ENCODE results near the gene APCDD1. TPM values are rescaled to one million over a fixed set of nuclear protein-coding genes. Genes with fewer than 3 reads are reported as not detected.
"Not testable (repeated sequence)": the region's sequence is repeated elsewhere in the genome, so short reads cannot be mapped to it uniquely, and the experiment has no call there.

Gene APCDD1
- total RNA-seq, 1 experiment from 2014 or later: 355 TPM

- no peaks in the 10 kb centered on the region for H3K27me3 ChIP-seq (replicated peaks; ENCODE audit: insufficient read depth, low read depth, low read length, poor library complexity)
- H3K4me3 ChIP-seq (ENCODE audit: low read depth, low read length, poor library complexity, severe bottlenecking): no peak overlapping the region
- no TSS peak for BruUV-seq (replicated peaks)
- TF ChIP-seq CTCF (conservative IDR thresholded peaks at IDR 0.05; ENCODE audit: low read depth, low read length) (no peak), EZH2 (IDR thresholded peaks at IDR 0.05; ENCODE audit: borderline replicate concordance, low read depth, low read length, poor library complexity, severe bottlenecking) (no peak)
- H3K9me3 ChIP-seq (ENCODE audit: low read depth, low read length, poor library complexity, severe bottlenecking): no peaks in the 10 kb centered on the region
- H3K36me3 ChIP-seq (ENCODE audit: insufficient read depth, low read length, poor library complexity, severe bottlenecking): no peaks in the 10 kb centered on the region
- intact Hi-C loops (cut with micrococcal nuclease; ENCODE audit: unreplicated experiment): no loop called here
- ChIA-PET POLR2A (ENCODE audit: low non-redundant PET) (no interaction called here), CTCF (no interaction called here)
- H3K4me1 ChIP-seq (ENCODE audit: insufficient read depth, low read length, poor library complexity, severe bottlenecking): peaks cover 16% of the 10 kb centered on the region
- no peak overlapping the region for H3K27ac ChIP-seq (ENCODE audit: low read depth, low read length, poor library complexity, severe bottlenecking)
- DNase-seq (ENCODE audit: low spot score): no peak
Measured at GRCh38 chr18:10533111-10533510, 78.7 kb downstream of the APCDD1 start.

DNA sequence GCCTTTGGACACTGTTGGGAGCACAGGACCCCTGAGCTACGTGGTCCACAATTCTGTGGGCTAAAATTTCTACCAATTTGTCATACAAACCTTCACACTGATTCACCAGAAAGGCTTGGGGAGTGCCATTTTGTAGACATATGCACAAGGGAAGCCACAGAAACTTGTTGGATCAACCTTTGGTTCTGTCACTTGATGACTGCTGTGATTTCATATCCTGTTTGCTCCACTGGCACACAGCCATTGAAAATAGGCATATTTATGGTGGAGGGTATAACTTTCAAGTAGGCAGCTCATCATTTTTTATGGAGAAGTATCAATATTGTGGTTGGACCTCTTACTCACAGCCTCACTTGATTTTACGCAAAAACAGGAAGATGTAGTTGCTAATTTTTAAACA, 81.8 kb downstream of the APCDD1 start:
- Histone ChIP-seq H3K27me3 (replicated peaks; ENCODE audit: insufficient read depth, low read depth, low read length, poor library complexity) (no peaks in the 10 kb centered on the region), H3K9me3 (ENCODE audit: low read depth, low read length, poor library complexity, severe bottlenecking) (no peaks in the 10 kb centered on the region), H3K27ac (ENCODE audit: low read depth, low read length, poor library complexity, severe bottlenecking) (no peak overlapping the region), H3K4me1 (ENCODE audit: insufficient read depth, low read length, poor library complexity, severe bottlenecking) (no peaks in the 10 kb centered on the region), H3K4me3 (ENCODE audit: low read depth, low read length, poor library complexity, severe bottlenecking) (no peak overlapping the region), H3K36me3 (ENCODE audit: insufficient read depth, low read length, poor library complexity, severe bottlenecking) (peaks cover 20% of the 10 kb centered on the region)
- TF ChIP-seq CTCF (conservative IDR thresholded peaks at IDR 0.05; ENCODE audit: low read depth, low read length) (no peak), EZH2 (IDR thresholded peaks at IDR 0.05; ENCODE audit: borderline replicate concordance, low read depth, low read length, poor library complexity, severe bottlenecking) (no peak)
- ChIA-PET POLR2A (ENCODE audit: low non-redundant PET) (no interaction called here), CTCF (no interaction called here)
- intact Hi-C loops (cut with micrococcal nuclease; ENCODE audit: unreplicated experiment): no loop called here
- DNase-seq (ENCODE audit: low spot score): no peak
- BruUV-seq (replicated peaks): no TSS peak

- no TSS peak for BruUV-seq (replicated peaks)
- ChIA-PET CTCF (no interaction called here), POLR2A (ENCODE audit: low non-redundant PET) (no interaction called here)
- intact Hi-C loops (cut with micrococcal nuclease; ENCODE audit: unreplicated experiment): no loop called here
- DNase-seq (ENCODE audit: low spot score): no peak
- TF ChIP-seq CTCF (conservative IDR thresholded peaks at IDR 0.05; ENCODE audit: low read depth, low read length) (no peak), EZH2 (IDR thresholded peaks at IDR 0.05; ENCODE audit: borderline replicate concordance, low read depth, low read length, poor library complexity, severe bottlenecking) (no peak)
- H3K27ac ChIP-seq (ENCODE audit: low read depth, low read length, poor library complexity, severe bottlenecking): no peak overlapping the region
- H3K27me3 ChIP-seq (replicated peaks; ENCODE audit: insufficient read depth, low read depth, low read length, poor library complexity): no peaks in the 10 kb centered on the region
- no peak overlapping the region for H3K4me3 ChIP-seq (ENCODE audit: low read depth, low read length, poor library complexity, severe bottlenecking)
- H3K36me3 ChIP-seq (ENCODE audit: insufficient read depth, low read length, poor library complexity, severe bottlenecking): peaks cover 33% of the 10 kb centered on the region
- H3K9me3 ChIP-seq (ENCODE audit: low read depth, low read length, poor library complexity, severe bottlenecking): no peaks in the 10 kb centered on the region
- H3K4me1 ChIP-seq (ENCODE audit: insufficient read depth, low read length, poor library complexity, severe bottlenecking): no peaks in the 10 kb centered on the region
Measured at GRCh38 chr18:10537765-10538164, 83.3 kb downstream of the APCDD1 start.

- DNase-seq (ENCODE audit: low spot score); intact Hi-C loops (cut with micrococcal nuclease; ENCODE audit: unreplicated experiment); POLR2A ChIA-PET (ENCODE audit: low non-redundant PET); BruUV-seq (replicated peaks); CTCF ChIA-PET; H3K4me3 ChIP-seq (ENCODE audit: low read depth, low read length, poor library complexity, severe bottlenecking); H3K4me1 ChIP-seq (ENCODE audit: insufficient read depth, low read length, poor library complexity, severe bottlenecking); H3K9me3 ChIP-seq (ENCODE audit: low read depth, low read length, poor library complexity, severe bottlenecking); H3K27me3 ChIP-seq (replicated peaks; ENCODE audit: insufficient read depth, low read depth, low read length, poor library complexity); H3K27ac ChIP-seq (ENCODE audit: low read depth, low read length, poor library complexity, severe bottlenecking): not testable (repeated sequence)
- H3K36me3 ChIP-seq (ENCODE audit: insufficient read depth, low read length, poor library complexity, severe bottlenecking): peaks cover 43% of the 10 kb centered on the region
Measured at GRCh38 chr18:10539124-10539523, 84.7 kb downstream of the APCDD1 start.
